IPS-15b (cell line): Measurements from ENCODE around the gene EIF3A.

Source experiments
- H3K27me3 ChIP-seq: one replicate; pipeline ENCODE4 v1.6.1; 2013; ENCODE audit warnings: low read length; ENCODE audit not compliant: control insufficient read depth, insufficient read depth
- H3K36me3 ChIP-seq: one replicate; pipeline ENCODE4 v1.6.1; 2013; ENCODE audit warnings: low read length; ENCODE audit not compliant: control insufficient read depth, insufficient read depth
- H3K4me1 ChIP-seq: one replicate; pipeline ENCODE4 v1.6.1; 2013; ENCODE audit warnings: mild to moderate bottlenecking, low read length; ENCODE audit not compliant: control insufficient read depth, insufficient read depth
- H3K4me3 ChIP-seq: one replicate; pipeline ENCODE4 v1.5.1; 2013; ENCODE audit warnings: low read depth, low read length
- H3K9ac ChIP-seq: one replicate; pipeline ENCODE4 v1.6.1; 2013; ENCODE audit warnings: low read depth, mild to moderate bottlenecking, low read length
- H3K9me3 ChIP-seq: one replicate; pipeline ENCODE4 v1.6.1; 2013; ENCODE audit warnings: mild to moderate bottlenecking, low read length; ENCODE audit not compliant: control insufficient read depth, insufficient read depth

EIF3A gene

DNA sequence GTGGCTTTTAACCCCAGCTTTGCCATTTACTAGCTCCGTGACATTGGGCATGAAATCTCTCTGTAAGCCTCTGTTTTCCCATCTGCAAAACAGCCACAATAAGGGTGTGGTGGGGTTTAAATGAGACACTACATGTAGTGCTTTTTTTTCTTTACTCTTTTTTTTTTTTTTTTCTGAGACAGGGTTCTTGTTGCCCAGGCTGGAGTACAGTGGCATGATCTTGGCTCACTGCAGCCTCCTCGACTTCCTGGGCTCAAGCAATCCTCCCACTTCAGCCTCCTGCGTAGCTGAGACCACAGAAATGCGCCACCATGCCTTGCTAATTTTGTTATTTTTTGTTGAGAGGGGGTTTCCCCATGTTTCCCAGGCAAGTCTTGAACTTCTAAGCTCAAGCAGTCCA lies 15.0 kb upstream of the EIF3A start:
- no peaks in the 10 kb centered on the region for H3K4me1 ChIP-seq
- H3K36me3 ChIP-seq = no peaks in the 10 kb centered on the region
- H3K9me3 ChIP-seq = no peaks in the 10 kb centered on the region
- H3K4me3 ChIP-seq = no peak overlapping the region
- no peaks in the 10 kb centered on the region for H3K27me3 ChIP-seq
- H3K9ac ChIP-seq = no peak overlapping the region

DNA sequence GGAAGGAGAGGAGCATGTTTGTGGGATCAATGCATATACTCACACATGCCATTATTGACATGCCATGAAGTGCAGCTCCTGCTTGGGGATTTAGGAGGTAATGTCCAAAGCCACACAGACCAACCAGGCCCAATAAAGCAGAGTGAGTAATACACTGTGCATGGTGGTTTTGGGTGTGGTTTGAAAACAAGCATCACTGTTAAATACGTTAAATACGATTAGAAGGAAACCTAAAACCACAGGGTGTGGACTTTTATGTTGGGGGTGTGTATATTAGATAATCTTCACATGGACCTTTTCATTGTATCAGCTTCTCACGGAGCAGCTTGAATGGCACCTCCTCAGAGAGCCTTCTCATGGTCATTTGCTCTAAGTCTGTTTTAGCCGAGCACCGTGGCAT lies 10.4 kb upstream of the EIF3A start:
- Histone ChIP-seq H3K4me1 (no peaks in the 10 kb centered on the region), H3K4me3 (no peak overlapping the region), H3K9ac (no peak overlapping the region), H3K36me3 (no peaks in the 10 kb centered on the region), H3K9me3 (no peaks in the 10 kb centered on the region), H3K27me3 (no peaks in the 10 kb centered on the region)

DNA sequence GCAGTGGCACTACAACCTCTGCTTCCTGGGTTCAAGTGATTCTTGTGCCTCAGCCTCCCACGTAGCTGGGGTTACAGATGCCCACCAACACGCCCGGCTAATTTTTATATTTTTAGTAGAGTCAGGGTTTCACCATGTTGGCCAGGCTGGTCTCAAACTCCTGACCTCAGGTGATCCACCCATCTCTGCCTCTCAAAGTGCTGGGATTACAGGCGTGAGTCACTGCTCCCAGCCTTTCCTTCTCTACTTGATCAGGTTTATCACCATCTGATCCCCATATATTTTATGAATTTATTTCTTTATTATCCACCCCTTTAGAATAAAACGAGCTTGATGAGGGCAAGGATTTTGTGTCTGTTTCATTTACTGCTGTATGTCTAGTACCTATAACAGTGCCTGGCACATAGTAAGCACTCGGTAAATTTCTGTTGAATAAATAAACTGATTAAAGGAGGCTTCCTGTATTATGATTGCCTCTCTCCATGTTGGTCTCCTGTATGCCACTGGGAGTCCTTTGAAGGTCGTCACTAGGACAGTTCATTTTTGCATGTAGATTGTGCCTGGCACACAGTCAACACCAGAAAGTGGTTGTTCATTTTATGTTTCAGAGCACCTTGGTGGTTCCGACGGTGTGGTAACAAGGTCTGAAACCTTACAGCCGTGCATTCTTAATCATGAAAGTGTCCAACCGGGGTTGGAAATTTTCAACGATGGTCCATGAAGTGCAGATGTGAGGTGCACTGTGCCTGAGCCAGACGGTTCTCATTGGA lies 9.6 kb upstream of the EIF3A start:
- no peaks in the 10 kb centered on the region for H3K4me1 ChIP-seq

DNA sequence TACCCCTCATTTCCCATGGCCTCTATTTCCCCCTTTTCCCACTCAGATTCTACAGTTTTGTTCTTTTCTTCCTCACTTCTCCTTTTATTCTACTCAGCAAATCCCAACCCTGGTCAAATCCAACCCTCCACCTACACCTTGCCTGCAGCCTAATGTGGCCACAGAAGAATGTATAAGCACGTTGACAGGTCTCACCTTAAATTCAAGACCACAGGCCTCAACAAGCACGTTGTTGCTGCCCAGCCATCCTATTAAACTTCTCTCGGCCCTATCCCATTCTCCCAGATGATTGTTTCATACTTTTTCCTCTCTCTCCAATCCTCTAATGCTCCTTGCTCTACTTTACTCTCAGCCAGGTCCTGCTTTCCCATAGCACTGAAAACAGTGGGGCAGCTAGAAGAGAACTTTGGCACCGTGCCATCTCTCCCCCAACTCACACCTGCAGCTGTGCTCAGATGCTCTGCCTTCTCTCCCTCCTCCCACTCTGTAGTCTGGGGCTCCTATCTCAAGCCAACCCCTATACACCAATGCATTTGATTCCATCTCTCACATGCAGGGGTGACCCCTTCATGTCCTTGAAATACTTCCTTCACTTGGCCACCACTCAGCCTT lies 6.8 kb upstream of the EIF3A start:
- Histone ChIP-seq H3K4me3 (no peak overlapping the region), H3K27me3 (no peaks in the 10 kb centered on the region), H3K36me3 (no peaks in the 10 kb centered on the region), H3K9ac (no peak overlapping the region), H3K9me3 (no peaks in the 10 kb centered on the region), H3K4me1 (no peaks in the 10 kb centered on the region)

More for the DNA sequence above, 9.6 kb upstream of the EIF3A start:
- H3K9me3 ChIP-seq = no peaks in the 10 kb centered on the region
- H3K27me3 ChIP-seq = no peaks in the 10 kb centered on the region
- no peak overlapping the region for H3K9ac ChIP-seq
- H3K36me3 ChIP-seq = no peaks in the 10 kb centered on the region
- no peak overlapping the region for H3K4me3 ChIP-seq

DNA sequence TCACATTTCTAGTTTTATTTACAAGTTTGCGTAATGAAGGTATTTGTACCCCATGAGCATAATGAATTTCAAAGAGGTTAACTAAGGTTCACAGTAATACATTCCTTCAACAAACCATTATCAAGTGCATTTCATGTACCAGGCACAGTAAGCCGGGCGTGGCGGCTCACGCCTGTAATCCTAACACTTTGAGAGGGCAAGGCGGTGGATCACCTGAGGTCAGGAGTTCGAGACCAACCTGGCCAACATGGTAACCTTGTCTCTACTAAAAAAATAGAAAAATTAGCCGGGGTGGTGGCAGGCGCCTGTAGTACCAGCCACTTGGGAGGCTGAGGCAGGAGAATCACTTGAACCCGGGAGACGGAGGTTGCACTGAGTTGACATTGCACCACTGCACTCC lies 4.3 kb upstream of the EIF3A start:
- Histone ChIP-seq H3K4me1 (no peaks in the 10 kb centered on the region), H3K4me3 (no peak overlapping the region), H3K9ac (no peak overlapping the region), H3K27me3 (no peaks in the 10 kb centered on the region), H3K36me3 (no peaks in the 10 kb centered on the region), H3K9me3 (no peaks in the 10 kb centered on the region)

DNA sequence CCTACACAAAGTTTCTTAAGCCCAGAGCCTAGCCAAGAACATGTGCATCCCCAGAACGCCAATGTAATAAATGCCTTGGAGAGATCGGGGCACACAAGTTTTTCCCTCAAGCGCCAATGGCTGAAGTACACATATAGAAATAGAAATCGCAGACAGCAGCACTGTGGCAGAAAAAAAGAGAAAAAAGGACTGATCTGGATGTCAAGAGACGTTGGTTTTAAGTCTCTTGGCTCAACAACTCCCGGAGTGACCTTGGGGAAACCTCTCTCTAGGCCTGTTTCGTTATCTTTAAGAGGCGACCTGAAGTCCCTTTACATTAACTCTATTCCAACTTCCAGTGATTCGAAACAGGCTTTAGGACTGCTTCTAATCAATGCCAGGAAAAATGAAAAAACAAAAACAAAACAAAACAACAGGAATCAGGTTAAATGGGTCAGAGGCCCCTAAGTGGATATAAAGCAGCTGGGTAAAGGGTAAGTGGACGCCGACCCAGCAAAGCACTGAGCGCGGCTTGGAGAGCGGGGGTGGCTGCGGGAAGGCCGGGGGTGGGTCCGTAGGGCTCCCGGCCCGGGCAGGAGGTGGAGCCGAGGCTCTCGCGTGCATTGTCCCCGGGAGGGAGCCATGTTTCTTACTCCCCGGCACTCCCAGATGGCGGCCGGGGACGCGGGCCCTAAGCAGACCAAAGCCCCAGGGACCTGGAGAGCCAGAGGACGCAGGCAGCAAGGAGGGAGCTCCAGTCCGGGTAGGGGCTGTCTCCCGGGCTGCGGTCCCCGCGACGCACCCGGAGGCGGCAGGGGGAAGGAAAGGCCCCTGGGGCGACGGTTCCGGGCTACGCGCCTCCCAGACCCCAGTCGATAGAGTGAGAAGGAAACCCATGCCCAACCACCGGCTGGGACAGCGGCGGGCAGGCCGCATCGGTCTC lies 757 bp downstream of the EIF3A start:
- Histone ChIP-seq H3K4me1 (peaks cover 2% of the 10 kb centered on the region), H3K9ac (peak overlapping the region; percentile 99), H3K4me3 (peak overlapping the region; percentile 81), H3K27me3 (no peaks in the 10 kb centered on the region), H3K36me3 (no peaks in the 10 kb centered on the region), H3K9me3 (no peaks in the 10 kb centered on the region)

DNA sequence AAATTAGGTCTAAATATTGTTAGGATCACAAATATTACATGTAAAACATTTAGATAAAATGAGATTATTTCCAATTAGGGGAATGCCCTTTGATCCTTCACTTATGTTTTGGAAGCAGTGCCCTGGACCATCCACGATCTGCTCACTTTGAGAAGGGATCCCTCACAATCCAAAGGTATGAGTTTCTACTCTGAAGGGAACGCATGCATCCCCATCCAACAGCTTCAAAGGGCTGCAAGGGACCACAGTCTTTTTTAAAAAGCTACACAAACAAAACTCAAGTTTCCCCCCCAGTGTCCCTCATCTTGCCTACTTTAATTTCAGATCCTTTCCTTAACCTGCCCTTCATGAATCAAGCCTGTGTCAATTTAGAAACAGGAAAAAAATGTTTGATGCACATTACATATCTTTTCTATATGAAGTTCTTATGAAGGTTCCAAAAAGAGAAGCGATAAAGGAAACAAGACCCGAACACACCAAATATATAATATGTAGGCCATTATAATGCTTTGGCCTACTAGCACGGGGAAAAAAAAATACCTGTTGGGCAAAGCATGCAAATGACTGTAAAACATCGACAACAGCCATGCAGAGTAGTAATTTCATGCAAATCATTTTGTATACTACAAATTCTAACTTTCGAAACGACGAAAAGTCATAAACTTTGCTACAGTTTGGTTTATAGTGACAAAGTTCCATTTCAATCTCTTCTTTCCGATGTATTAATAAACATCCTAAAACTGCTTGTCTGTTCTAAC lies 2.0 kb downstream of the EIF3A start:
- H3K4me3 ChIP-seq = peak overlapping the region; percentile 81
- peaks cover 4% of the 10 kb centered on the region for H3K36me3 ChIP-seq
- H3K4me1 ChIP-seq = peaks cover 2% of the 10 kb centered on the region
- no peaks in the 10 kb centered on the region for H3K9me3 ChIP-seq
- no peaks in the 10 kb centered on the region for H3K27me3 ChIP-seq
- peak overlapping the region; percentile 99 for H3K9ac ChIP-seq

DNA sequence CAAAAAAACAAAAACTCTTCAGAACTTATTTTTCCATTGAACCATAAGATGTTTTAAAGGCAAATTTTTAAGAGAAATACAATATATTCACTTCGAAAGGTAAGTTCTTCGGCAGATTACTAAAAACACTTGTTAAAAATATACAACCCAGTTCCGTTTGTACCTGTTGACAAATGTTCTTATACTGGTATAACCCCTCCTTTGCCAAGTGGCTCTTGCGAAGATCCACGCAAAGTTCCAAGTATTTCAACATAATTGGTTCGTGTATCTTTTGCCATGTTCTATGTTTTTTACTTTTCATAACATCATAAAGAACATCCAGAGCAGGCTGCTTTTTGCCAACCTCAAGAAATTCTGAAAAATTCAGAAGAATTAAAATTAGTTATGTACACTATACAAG lies 7.0 kb downstream of the EIF3A start:
- peaks cover 2% of the 10 kb centered on the region for H3K4me1 ChIP-seq
- no peaks in the 10 kb centered on the region for H3K9me3 ChIP-seq
- peaks cover 33% of the 10 kb centered on the region for H3K36me3 ChIP-seq
- H3K9ac ChIP-seq = no peak overlapping the region
- no peak overlapping the region for H3K4me3 ChIP-seq
- no peaks in the 10 kb centered on the region for H3K27me3 ChIP-seq

DNA sequence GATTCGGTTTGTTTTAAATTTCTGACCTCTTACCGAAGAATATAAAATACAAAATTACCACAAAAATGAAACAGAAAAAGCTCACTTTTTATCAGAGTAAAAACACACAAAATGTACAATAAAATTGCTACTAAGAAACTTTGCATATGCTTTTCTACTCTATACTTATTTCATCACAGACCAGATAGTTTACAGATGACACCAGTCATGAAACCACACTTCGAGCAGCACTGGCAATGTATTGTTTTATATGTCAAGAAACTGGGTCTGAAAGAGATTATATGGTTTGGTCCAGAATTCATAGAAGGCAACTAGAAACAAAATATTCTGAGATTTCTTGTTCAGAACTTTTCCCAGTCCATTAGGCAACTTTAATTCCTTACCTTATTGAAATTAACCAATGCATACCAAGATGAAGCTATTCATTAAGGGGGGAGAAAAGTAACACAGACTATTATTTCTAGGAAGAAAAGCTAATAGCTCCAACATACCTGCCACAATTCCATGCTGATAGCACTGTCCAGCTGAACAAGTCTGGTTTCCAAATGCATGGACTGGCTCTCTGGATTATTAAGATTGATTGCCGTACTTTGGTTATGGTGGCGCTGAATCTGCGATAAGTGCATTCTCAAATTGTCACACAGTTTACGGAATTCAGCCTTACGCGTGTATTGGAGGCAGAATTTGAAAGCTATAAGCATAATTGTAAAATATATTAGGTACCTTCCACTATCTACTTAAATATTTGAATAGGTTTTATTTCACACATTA lies 10.0 kb downstream of the EIF3A start:
- H3K27me3 ChIP-seq = no peaks in the 10 kb centered on the region
- H3K9ac ChIP-seq = no peak overlapping the region
- no peaks in the 10 kb centered on the region for H3K9me3 ChIP-seq
- peaks cover 2% of the 10 kb centered on the region for H3K4me1 ChIP-seq
- H3K4me3 ChIP-seq = no peak overlapping the region
- H3K36me3 ChIP-seq = peaks cover 54% of the 10 kb centered on the region

DNA sequence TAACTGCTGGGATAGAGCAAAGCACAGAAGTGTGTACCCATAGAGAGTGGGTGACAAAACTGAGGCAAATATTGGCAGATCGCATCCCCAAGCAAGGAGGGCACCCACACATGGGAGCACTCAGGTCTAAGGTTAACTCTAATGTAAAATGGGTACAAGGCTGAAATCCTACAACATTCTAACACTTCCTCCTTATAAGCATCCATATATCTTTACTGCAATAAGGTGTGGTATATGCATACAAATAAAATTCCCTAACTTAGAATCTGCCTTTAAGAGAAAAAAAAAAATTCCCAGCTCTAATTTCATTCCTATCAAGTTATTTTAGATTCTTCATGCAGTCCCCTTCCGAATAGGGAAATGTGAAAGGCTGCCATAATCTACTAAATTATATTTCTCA lies 18.7 kb downstream of the EIF3A start:
- Histone ChIP-seq H3K36me3 (peaks cover 55% of the 10 kb centered on the region), H3K4me3 (no peak overlapping the region), H3K9ac (no peak overlapping the region), H3K9me3 (no peaks in the 10 kb centered on the region), H3K27me3 (no peaks in the 10 kb centered on the region), H3K4me1 (no peaks in the 10 kb centered on the region)

DNA sequence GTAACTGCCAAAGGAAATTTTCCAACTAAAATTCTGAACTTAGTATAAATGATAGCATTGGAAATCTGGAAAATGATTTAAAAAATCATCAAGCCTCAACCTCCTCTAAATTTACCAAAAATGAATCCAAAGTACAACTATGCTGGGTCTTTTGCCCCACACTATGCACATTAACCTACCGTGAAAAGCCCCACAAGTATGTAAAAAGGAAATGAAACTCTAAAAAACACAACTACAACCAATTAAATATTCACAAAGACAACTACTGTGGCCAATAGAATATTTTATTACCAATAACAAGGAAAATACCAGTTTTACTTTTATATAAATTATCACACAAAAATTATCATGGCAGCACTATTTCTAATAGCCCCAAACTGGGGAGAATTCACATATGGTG lies 19.3 kb downstream of the EIF3A start:
- no peaks in the 10 kb centered on the region for H3K27me3 ChIP-seq
- no peak overlapping the region for H3K9ac ChIP-seq
- no peak overlapping the region for H3K4me3 ChIP-seq
- peaks cover 52% of the 10 kb centered on the region for H3K36me3 ChIP-seq
- H3K4me1 ChIP-seq = no peaks in the 10 kb centered on the region
- H3K9me3 ChIP-seq = no peaks in the 10 kb centered on the region
